Psoas muscle (tissue), 8 donors: Measurements from ENCODE around the gene KDM2A. TPM values are rescaled to one million over a fixed set of nuclear protein-coding genes. Genes with fewer than 3 reads are reported as not detected.

Experiments used
- ATAC-seq, 4 donors: fragments of 200-7000 bp; cut with Tn5 transposase; one replicate each; pipeline ENCODE4 v1.9.1; 2020; ENCODE audit warnings: moderate library complexity in 3 of 4, mild to moderate bottlenecking in 2 of 4
- DNase-seq, 2 donors: peaks; one replicate each; pipeline ENCODE4 v3.0.0-alpha.2; 2020
- H3K27ac ChIP-seq: fragments of 200-600 bp; one replicate; pipeline ENCODE4 v1.8.0; 2022
- H3K27me3 ChIP-seq, 3 donors: fragments of 200-600 bp in 1 of 3; one replicate each; pipeline versions ENCODE4 v1.6.1 to v1.8.0; 2013 to 2022; ENCODE audit warnings: low read length in 2 of 3, mild to moderate bottlenecking in 2 of 3, moderate library complexity in 1 of 3; ENCODE audit not compliant: insufficient read depth in 3 of 3
- H3K36me3 ChIP-seq, 2 donors: fragments of 200-600 bp in 1 of 2; one replicate each; pipeline versions ENCODE4 v1.6.1 to v1.8.0; 2013 to 2022; ENCODE audit warnings: low read depth in 1 of 2, mild to moderate bottlenecking in 1 of 2, moderate library complexity in 1 of 2; ENCODE audit not compliant: insufficient read depth in 1 of 2
- H3K4me1 ChIP-seq: fragments of 200-600 bp; one replicate; pipeline ENCODE4 v1.8.0; 2022
- H3K4me3 ChIP-seq: fragments of 200-600 bp; one replicate; pipeline ENCODE4 v1.8.0; 2022; ENCODE audit warnings: mild to moderate bottlenecking
- H3K9me3 ChIP-seq: fragments of 200-600 bp; one replicate; pipeline ENCODE4 v1.8.0; 2022
- WGBS, 3 donors: extraction: QIAGEN DNeasy Blood & Tissue Kit; methylation state at CpG; one replicate each; pipeline versions ENCODE4 v1.1.6 to v1.1.7; 2013; 5-methylcytosine and 5-hydroxymethylcytosine counted together
- intact Hi-C, 2 donors: fragments of 100-400 bp; cut with DNase I; formaldehyde crosslinking; loops; one replicate each; pipeline versions ENCODE4 v1.11.0 to v1.14.2; 2022
- polyA plus RNA-seq, 3 donors: library from polyadenylated mRNA; stranded (reverse); fragments of 200-250 nt; gene quantifications; one replicate each; pipeline ENCODE4 v1.2.3, GENCODE V29; 2013
- total RNA-seq, 4 donors: library from RNA; stranded (reverse); fragmentation: NEBNext Ultra II Directional in 2 of 4; extraction: Animal tissue kit (Norgen Biotek cat#: 25700) in 2 of 4; gene quantifications; one replicate each; pipeline versions ENCODE4 v1.2.1 to v1.2.4, GENCODE V29; 2021 to 2023
- TF ChIP-seq, protein P1 (sequence below): fragments of 200-600 bp; IDR thresholded peaks from one replicate; pipeline ENCODE4 v1.8.0; 2022; ENCODE audit warnings: antibody characterized with exemption
- donor health status: healthy with polysubstance abuse.
- donor health status: DM: no; HTN: no; CAD: no; lungs with moderate emphysema.
- donor health status: Bipolar disorder and iron deficiency.
- donor health status: healthy.
- donor health status: DM: yes; HTN: yes; CAD: no.
- donor health status: DM: no; HTN: no; CAD: no.
- donor health status: DM: no; HTN: no; CAD: no.
- donor health status: DM: yes; HTN: yes; CAD: no.

The KDM2A gene
- total and polyA plus RNA-seq, 7 donors, result 26.6 to 67.9 (median 52.4) TPM

DNA sequence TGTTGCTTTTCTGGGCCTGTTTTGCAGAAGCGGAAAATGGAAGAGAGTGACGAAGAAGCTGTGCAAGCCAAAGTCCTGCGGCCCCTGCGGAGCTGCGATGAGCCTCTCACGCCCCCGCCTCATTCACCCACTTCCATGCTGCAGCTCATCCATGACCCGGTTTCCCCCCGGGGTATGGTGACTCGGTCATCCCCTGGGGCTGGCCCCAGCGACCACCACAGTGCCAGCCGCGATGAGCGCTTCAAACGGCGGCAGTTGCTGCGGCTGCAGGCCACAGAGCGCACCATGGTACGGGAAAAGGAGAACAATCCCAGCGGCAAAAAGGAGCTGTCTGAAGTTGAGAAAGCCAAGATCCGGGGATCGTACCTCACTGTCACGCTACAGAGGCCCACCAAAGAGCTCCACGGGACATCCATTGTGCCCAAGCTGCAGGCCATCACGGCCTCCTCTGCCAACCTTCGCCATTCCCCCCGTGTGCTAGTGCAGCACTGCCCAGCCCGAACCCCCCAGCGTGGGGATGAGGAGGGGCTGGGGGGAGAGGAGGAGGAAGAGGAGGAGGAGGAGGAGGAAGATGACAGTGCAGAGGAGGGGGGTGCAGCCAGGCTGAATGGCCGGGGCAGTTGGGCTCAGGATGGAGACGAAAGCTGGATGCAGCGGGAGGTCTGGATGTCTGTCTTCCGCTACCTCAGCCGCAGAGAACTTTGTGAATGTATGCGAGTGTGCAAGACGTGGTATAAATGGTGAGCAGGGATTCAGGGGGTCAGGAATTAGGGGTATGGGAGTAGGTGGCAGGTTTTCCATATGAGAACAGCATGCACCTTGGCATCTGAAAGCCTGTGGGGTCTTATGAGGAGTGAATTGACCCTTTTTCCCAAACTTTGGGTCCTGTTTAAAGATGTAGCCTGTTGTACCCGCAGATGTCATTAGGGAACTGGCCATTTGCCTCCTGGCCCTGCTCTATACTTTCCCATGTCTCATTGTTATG, 131.3 kb downstream of the KDM2A start:
- TF ChIP-seq, protein P1, sequence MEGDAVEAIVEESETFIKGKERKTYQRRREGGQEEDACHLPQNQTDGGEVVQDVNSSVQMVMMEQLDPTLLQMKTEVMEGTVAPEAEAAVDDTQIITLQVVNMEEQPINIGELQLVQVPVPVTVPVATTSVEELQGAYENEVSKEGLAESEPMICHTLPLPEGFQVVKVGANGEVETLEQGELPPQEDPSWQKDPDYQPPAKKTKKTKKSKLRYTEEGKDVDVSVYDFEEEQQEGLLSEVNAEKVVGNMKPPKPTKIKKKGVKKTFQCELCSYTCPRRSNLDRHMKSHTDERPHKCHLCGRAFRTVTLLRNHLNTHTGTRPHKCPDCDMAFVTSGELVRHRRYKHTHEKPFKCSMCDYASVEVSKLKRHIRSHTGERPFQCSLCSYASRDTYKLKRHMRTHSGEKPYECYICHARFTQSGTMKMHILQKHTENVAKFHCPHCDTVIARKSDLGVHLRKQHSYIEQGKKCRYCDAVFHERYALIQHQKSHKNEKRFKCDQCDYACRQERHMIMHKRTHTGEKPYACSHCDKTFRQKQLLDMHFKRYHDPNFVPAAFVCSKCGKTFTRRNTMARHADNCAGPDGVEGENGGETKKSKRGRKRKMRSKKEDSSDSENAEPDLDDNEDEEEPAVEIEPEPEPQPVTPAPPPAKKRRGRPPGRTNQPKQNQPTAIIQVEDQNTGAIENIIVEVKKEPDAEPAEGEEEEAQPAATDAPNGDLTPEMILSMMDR, result no peak
- H3K27me3 ChIP-seq, result no peaks in the 10 kb centered on the region
- ATAC-seq, result no peak
- 90 to 92% (median 91%) methylated on average over 36 to 37 of the region's 37 CpGs for WGBS, 3 donors
- intact Hi-C loops, result no loop called here
- peak overlapping the region; percentile 11 for H3K27ac ChIP-seq
- peaks cover 24% of the 10 kb centered on the region for H3K4me1 ChIP-seq
- H3K36me3 ChIP-seq, result peaks cover 34 to 100% of the 10 kb centered on the region in 2 donors
- no peak for DNase-seq
- H3K9me3 ChIP-seq, result no peaks in the 10 kb centered on the region
- H3K4me3 ChIP-seq, result no peak overlapping the region

DNA sequence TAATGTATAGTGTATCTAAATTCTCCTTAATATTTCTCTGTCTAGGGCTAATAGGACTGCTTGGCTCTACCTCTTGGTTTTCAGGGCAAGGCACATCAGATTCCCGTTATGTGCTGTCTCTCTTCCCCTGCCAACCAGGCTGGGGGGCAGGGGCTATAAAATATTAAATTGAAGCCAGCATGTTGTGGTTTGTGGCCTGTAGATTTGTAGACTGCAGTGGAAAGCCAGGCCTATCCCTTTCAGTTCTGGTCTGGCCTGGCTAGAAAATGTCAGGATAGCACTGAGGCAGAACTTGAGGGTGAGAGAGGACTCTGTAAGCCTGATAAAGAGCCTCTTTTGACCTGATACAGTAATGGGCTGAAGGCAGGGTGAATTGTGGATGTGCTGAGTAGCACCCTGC, 132.8 kb downstream of the KDM2A start:
- TF ChIP-seq, protein P1, result no peak
- no peak overlapping the region for H3K4me3 ChIP-seq
- no peak overlapping the region for H3K27ac ChIP-seq
- H3K36me3 ChIP-seq, result peaks cover 39 to 100% of the 10 kb centered on the region in 2 donors
- H3K27me3 ChIP-seq, result no peaks in the 10 kb centered on the region
- peaks cover 24% of the 10 kb centered on the region for H3K4me1 ChIP-seq
- WGBS, 3 donors, result 74 to 81% (median 75%) methylated on average over 1 of the region's 1 CpG
- DNase-seq, result no peak
- no peaks in the 10 kb centered on the region for H3K9me3 ChIP-seq
- intact Hi-C loops, result no loop called here
- ATAC-seq, result no peak

DNA sequence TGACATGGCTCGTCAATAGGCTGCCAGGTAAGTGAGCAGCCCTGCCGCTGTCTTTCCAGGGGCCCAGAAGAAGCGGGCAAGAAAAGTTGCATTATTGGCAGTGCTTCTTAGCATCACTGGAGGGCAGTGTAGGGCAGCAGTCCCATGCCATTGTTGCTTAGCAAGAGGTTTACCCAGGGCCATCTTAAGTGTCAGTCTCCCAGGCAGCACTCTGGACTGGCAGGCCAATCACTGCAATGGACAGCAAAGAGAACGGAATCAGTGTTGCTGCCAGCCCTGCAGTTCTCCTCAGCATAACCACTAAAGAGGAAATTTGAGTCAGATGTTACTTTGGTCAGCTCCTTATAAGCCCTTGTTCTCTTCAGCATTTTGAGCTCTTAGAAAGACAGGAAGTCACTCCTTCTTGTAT, 133.8 kb downstream of the KDM2A start:
- Histone ChIP-seq H3K4me1 (peaks cover 19% of the 10 kb centered on the region), H3K27ac (no peak overlapping the region), H3K27me3 (no peaks in the 10 kb centered on the region), H3K9me3 (no peaks in the 10 kb centered on the region), H3K4me3 (no peak overlapping the region), H3K36me3 (peaks cover 39 to 100% of the 10 kb centered on the region in 2 donors)
- ATAC-seq, result peak; percentile 22 to 43 (median 35)
- WGBS, 3 donors, result 81 to 82% (median 81%) methylated on average over 4 of the region's 4 CpGs
- DNase-seq, result peak in 1 of 2 donors; percentile 64
- TF ChIP-seq, protein P1, result no peak
- intact Hi-C loops, result no loop called here

DNA sequence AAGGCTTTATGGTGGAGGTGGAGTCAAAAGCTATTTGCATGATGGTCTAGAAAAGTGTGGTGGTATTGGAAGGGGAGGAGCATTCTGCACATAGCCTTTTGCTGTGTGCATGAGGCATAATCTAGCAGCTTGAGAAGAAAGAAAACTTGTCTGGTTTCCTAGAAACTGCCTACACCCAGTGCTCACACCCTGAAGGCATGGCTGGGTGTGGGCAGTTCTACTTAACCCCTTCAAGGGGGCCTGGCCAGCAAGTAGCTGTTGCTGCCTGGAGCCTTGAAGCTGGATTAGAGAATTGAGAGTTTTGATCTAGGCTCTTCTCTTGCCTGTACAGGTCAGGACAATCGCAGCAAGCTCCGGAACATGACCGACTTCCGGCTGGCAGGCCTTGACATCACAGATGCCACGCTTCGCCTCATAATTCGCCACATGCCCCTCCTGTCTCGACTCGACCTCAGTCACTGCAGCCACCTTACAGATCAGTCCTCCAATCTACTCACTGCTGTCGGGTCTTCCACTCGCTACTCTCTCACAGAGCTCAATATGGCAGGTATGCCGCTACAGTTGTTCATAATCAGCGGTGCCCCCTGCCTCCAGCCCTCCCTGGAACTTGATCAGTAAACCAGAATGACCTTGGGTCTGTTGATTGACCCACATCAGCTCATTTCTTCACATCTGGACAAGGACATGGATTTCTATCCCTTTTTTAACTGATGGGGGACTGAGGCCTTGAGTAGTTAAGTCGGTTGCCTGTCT, 135.0 kb downstream of the KDM2A start:
- ATAC-seq (no peak), DNase-seq (no peak)
- Histone ChIP-seq H3K9me3 (no peaks in the 10 kb centered on the region), H3K4me3 (no peak overlapping the region), H3K4me1 (peaks cover 6% of the 10 kb centered on the region), H3K27ac (no peak overlapping the region), H3K36me3 (peaks cover 35 to 90% of the 10 kb centered on the region in 2 donors), H3K27me3 (no peaks in the 10 kb centered on the region)
- TF ChIP-seq, protein P1, result no peak
- WGBS, 3 donors, result 88 to 92% (median 92%) methylated on average over 14 of the region's 14 CpGs
- intact Hi-C loops, result no loop called here
